Measurements from ENCODE around the gene FUZ. TPM values are rescaled to one million over a fixed set of nuclear protein-coding genes. Genes with fewer than 3 reads are reported as not detected.

FUZ gene
- total RNA-seq, 2 donors from 2014 or later: 8.9 to 24.1 TPM

DNA sequence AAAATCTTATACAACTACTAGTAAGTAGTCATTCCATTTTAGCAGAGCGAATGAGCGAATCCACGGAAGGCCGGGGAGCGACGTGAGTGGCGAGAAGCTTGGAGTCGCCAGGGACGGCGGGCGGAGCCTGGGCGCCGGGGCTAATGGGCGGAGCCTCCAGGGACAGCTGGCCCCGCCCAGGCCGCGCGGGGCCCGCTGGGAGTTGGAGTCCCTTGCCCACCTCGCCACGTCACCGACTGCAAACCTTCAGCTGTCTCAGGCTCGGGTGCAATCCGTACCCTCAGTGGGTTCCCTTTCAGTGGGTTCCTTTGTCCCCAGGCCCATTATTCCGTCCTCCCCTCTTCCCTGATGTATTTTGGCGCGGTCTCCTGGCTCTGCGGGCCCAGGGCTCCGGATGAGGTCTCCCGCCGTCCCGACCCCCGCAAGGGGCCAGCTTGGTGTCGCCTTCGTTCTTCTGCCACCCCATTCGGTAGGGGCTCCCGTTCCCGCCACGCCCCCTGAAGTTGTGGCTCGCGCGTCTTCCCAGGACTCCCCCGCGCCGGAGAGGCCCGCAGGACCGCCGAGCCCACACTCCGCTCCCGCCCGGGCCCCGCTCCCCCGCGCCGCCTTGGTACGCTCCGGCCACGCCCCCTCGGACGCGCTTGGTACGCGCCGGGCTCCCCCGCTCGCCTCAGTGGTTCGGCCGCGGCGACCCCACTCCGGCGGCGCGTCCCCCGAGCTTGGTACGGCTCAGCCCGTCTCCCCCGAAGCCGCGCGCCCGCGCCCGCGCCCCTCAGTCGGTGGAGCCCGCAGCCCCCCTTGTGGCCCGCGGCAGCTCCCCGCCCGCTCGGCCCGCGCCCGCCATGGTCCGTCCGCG is 37.6 kb upstream of the FUZ start, which contains the start of gene PTOV1:
Gene PTOV1 (plus strand): TSS at position 673 of the 856 bp plus-strand sequence.
- WGBS, 2 donors: 0% methylated on average over 6 to 67 of the region's 98 CpGs
- no peaks in the 10 kb centered on the region for H3K27me3 ChIP-seq
- peaks cover 36% of the 10 kb centered on the region for H3K4me1 ChIP-seq

DNA sequence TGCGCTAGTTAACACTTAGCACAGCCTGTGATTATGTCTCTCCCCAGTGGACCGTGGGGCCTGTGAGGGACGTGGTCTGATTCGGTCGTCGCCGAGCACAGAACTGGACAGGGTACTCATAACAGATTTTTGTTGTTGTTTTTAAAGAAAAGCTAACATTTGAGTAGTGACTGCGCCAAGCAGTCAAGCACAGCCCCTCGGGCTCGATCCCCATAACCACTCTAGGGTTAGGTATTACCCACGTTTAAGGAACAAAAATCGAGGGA is 37.1 kb upstream of the FUZ start:
- TF ChIP-seq, protein P1, sequence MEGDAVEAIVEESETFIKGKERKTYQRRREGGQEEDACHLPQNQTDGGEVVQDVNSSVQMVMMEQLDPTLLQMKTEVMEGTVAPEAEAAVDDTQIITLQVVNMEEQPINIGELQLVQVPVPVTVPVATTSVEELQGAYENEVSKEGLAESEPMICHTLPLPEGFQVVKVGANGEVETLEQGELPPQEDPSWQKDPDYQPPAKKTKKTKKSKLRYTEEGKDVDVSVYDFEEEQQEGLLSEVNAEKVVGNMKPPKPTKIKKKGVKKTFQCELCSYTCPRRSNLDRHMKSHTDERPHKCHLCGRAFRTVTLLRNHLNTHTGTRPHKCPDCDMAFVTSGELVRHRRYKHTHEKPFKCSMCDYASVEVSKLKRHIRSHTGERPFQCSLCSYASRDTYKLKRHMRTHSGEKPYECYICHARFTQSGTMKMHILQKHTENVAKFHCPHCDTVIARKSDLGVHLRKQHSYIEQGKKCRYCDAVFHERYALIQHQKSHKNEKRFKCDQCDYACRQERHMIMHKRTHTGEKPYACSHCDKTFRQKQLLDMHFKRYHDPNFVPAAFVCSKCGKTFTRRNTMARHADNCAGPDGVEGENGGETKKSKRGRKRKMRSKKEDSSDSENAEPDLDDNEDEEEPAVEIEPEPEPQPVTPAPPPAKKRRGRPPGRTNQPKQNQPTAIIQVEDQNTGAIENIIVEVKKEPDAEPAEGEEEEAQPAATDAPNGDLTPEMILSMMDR (IDR thresholded peaks at IDR 0.05): no peak
- no peak for TF ChIP-seq POLR2A (IDR thresholded peaks at IDR 0.05)
- DNase-seq (no peak), ATAC-seq (no peak)
- WGBS, 2 donors: 39 to 51% methylated on average over 12 of the region's 12 CpGs
- H3K4me1 ChIP-seq: peaks cover 36% of the 10 kb centered on the region
- intact Hi-C loops (cut with DNase I): no loop called here
- peak overlapping the region; percentile 93 to 99 (median 99) for H3K27ac ChIP-seq
- H3K9me3 ChIP-seq: no peaks in the 10 kb centered on the region
- H3K36me3 ChIP-seq (replicated peaks in 1 of 2; ENCODE audit: insufficient read depth in 1 of 2, low read depth in 2 of 2): no peaks in the 10 kb centered on the region
- peak overlapping the region in 1 of 2 donors; percentile 44 for H3K4me3 ChIP-seq
- H3K27me3 ChIP-seq: no peaks in the 10 kb centered on the region

More for the DNA sequence above, 37.6 kb upstream of the FUZ start, which contains the start of gene PTOV1:
- DNase-seq (peak; percentile 93 to 94 (median 94)), ATAC-seq (peak; percentile 94)
- peak; percentile 80 to 89 (median 83) for TF ChIP-seq POLR2A (IDR thresholded peaks at IDR 0.05)
- TF ChIP-seq, protein P1 (IDR thresholded peaks at IDR 0.05): peak in 1 of 7 experiments; percentile 15
- Histone ChIP-seq H3K4me3 (peak within 1 kb of the TSS; percentile 44 to 75), H3K36me3 (replicated peaks in 1 of 2; ENCODE audit: insufficient read depth in 1 of 2, low read depth in 2 of 2) (no peaks in the 10 kb centered on the region), H3K9me3 (no peaks in the 10 kb centered on the region), H3K27ac (peak within 1 kb of the TSS; percentile 93 to 99 (median 99))
- intact Hi-C loops (cut with DNase I): no loop called here

DNA sequence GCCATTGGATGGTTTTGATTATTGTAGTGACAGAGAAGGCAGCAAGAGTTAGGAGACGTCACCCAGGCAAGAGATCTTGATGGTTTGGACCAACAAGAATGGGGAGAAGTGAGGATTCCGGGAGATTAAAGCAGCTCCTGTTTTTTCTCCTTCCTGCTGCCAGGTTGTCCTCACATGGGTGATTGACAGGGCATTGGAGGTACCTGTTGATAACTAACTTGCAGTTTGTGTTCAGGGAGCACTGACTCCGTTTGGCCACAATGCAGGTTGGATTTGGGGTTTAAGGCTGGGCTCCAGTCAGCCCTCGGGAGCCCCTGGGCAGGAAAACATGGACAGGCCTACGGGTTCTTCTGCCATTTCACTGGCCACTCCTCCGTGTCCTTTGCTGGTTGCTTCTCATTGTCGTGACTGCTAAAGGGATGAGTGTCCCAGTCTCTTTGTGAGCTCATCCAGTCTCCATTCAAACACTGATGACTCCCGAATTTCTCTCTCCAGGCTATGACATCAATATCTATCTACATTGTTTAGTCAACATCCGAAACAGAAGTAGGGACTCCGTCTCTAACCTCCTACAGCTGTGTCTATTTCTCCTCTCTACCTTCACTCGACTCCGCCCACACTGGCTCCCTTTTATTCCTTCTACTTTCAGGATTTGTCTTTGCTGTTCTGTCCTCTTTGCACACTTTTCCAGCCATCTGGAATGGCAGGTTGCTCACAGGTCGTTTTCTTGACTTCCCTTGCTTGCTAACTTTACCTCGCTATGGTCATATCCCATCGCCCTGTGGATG is 36.5 kb upstream of the FUZ start:
- Histone ChIP-seq H3K9me3 (no peaks in the 10 kb centered on the region), H3K4me3 (no peak overlapping the region), H3K27ac (peak overlapping the region in 3 of 4 donors; percentile 99), H3K4me1 (peaks cover 36% of the 10 kb centered on the region), H3K27me3 (no peaks in the 10 kb centered on the region), H3K36me3 (replicated peaks in 1 of 2; ENCODE audit: insufficient read depth in 1 of 2, low read depth in 2 of 2) (no peaks in the 10 kb centered on the region)
- 85 to 87% methylated on average over 14 to 15 of the region's 15 CpGs for WGBS, 2 donors
- intact Hi-C loops (cut with DNase I): no loop called here
- TF ChIP-seq POLR2A (IDR thresholded peaks at IDR 0.05): no peak
- TF ChIP-seq, protein P1 (IDR thresholded peaks at IDR 0.05): no peak
- ATAC-seq (no peak), DNase-seq (no peak)

DNA sequence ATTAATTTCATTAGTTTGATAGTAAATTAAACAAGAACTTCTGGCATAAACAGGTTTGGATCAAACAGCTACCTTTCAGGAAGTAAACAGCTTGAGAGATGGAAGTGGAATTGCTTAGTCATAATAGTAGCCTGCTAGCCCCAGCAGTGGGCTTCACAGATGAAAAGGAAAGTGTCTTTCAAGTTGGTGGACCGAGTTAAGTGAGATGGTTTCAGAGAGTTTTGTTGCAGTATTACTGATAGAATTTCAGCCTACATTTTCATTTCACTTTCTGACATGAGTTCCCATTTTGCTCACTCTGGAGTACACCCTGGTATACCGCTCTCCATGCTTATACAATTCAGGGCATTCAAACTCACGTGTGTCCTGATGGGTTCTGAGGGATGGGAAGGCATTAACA is 35.8 kb upstream of the FUZ start:
- ATAC-seq (no peak), DNase-seq (no peak)
- H3K27ac ChIP-seq: no peak overlapping the region
- no peaks in the 10 kb centered on the region for H3K36me3 ChIP-seq (replicated peaks in 1 of 2; ENCODE audit: insufficient read depth in 1 of 2, low read depth in 2 of 2)
- H3K4me3 ChIP-seq: no peak overlapping the region
- no peaks in the 10 kb centered on the region for H3K9me3 ChIP-seq
- WGBS, 2 donors: 85 to 89% methylated on average over 3 of the region's 3 CpGs
- peaks cover 30% of the 10 kb centered on the region for H3K4me1 ChIP-seq
- no peaks in the 10 kb centered on the region for H3K27me3 ChIP-seq
- TF ChIP-seq, protein P1 (IDR thresholded peaks at IDR 0.05): no peak
- TF ChIP-seq POLR2A (IDR thresholded peaks at IDR 0.05): no peak
- intact Hi-C loops (cut with DNase I): no loop called here
